Measurements from ENCODE around the gene TEX54.
"Not testable (repeated sequence)": the region's sequence is repeated elsewhere in the genome, so short reads cannot be mapped to it uniquely, and the experiment has no call there.

TEX54 gene

DNA sequence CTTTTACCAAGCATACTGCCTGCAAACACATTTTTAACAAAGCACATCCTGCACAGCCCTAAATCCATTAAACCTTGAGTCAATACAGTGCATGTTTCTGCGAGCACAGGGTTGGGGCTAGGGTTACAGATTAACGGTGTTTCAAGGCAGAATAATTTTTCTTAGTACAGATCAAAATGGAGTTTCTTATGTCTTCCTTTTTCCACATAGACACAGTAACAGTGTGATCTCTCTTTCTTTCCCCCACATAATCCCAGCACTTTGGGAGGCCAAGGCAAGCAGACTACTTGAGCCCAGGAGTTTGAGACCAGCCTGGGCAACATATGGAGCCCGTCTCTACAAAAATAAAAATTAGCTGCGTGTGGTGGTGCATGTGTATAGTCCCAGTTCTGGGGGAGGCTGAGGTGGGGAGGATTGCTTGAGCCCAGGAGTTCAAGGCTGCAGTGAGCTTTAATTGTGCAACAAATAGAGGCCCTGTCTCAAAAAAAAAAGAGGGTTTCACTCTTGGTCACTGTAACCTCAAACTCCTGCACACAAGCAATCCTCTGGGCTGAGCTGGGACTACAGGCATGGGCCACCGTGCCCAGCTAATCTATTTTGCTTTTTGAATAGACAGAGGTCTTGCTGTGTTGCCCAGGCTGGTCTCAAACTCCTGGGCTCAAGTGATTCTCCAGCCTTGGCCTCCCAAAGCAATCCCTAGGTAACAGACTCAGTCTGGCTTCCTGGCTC, 28.4 kb upstream of the TEX54 start:
- H3K27me3 ChIP-seq (ENCODE audit: insufficient read depth, insufficient read length), result no peaks in the 10 kb centered on the region
- peaks cover 53% of the 10 kb centered on the region for H3K36me3 ChIP-seq (ENCODE audit: insufficient read depth, insufficient read length, low read length)
- no peaks in the 10 kb centered on the region for H3K9me3 ChIP-seq (ENCODE audit: insufficient read depth, low read length)
- TF ChIP-seq YY1 (IDR thresholded peaks at IDR 0.05; ENCODE audit: insufficient read depth, insufficient read length), result no peak
- no peak for TF ChIP-seq ZNF274 (IDR thresholded peaks at IDR 0.05; ENCODE audit: low read depth, low read length)
- no peak for TF ChIP-seq SUZ12 (IDR thresholded peaks at IDR 0.05; ENCODE audit: extremely low read depth, insufficient read depth, insufficient read length)
- no peak overlapping the region for H3K4me3 ChIP-seq (ENCODE audit: insufficient read length, low read depth)
- peaks cover 12% of the 10 kb centered on the region for H3K4me1 ChIP-seq (ENCODE audit: insufficient read depth, insufficient read length)
- peak overlapping the region; percentile 59 for H3K9ac ChIP-seq (ENCODE audit: insufficient read length, low read depth)
- DNase-seq (ENCODE audit: low read depth, low spot score), result no peak

DNA sequence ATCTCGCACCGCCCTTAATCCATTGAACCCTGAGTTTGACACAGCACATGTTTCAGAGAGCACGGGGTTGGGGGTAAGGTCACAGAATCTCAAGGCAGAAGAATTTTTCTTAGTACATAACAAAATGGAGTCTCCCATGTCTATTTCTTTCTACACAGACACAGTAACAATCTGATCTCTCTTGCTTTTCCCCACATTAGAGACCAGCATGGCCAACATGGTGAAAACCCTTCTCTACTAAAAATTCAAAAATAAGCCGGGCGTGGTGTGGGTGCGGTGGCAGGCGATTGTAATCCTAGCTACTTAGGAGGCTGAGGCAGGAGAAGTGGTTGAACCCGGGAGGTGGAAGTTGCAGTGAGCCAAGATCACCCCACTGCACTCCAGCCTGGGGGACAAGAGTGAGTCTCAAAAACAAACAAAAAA, 26.7 kb upstream of the TEX54 start:
- Histone ChIP-seq H3K4me1 (ENCODE audit: insufficient read depth, insufficient read length) (peaks cover 12% of the 10 kb centered on the region), H3K9ac (ENCODE audit: insufficient read length, low read depth) (peak overlapping the region; percentile 53), H3K36me3 (ENCODE audit: insufficient read depth, insufficient read length, low read length) (peaks cover 53% of the 10 kb centered on the region)
- H3K4me3 ChIP-seq (ENCODE audit: insufficient read length, low read depth); H3K9me3 ChIP-seq (ENCODE audit: insufficient read depth, low read length); DNase-seq (ENCODE audit: low read depth, low spot score); H3K27me3 ChIP-seq (ENCODE audit: insufficient read depth, insufficient read length): not testable (repeated sequence)

DNA sequence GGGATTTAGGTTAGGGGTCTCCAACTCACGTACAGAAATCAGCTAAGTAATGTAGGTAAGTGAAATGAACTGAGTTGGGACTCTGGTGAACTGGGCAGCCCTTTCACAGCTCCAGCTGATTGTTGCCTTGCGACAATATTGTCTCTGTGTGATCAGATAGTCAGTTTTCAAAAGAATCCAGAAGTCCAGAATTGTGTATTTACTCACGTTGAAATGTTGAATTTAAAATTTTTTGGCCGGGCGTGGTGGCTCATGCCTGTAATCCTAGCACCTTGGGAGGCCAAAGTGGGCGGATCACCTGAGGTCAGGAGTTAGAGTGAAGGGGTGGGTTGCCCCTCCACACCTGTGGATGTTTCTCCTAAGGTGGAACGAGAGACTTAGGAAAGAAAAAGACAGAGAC, 25.6 kb upstream of the TEX54 start:
- DNase-seq (ENCODE audit: low read depth, low spot score), result no peak
- TF ChIP-seq ZNF274 (IDR thresholded peaks at IDR 0.05; ENCODE audit: low read depth, low read length) (no peak), YY1 (IDR thresholded peaks at IDR 0.05; ENCODE audit: insufficient read depth, insufficient read length) (no peak), SUZ12 (IDR thresholded peaks at IDR 0.05; ENCODE audit: extremely low read depth, insufficient read depth, insufficient read length) (no peak)
- Histone ChIP-seq H3K27me3 (ENCODE audit: insufficient read depth, insufficient read length) (no peaks in the 10 kb centered on the region), H3K4me1 (ENCODE audit: insufficient read depth, insufficient read length) (peaks cover 8% of the 10 kb centered on the region), H3K9me3 (ENCODE audit: insufficient read depth, low read length) (no peaks in the 10 kb centered on the region), H3K9ac (ENCODE audit: insufficient read length, low read depth) (peak overlapping the region; percentile 99), H3K4me3 (ENCODE audit: insufficient read length, low read depth) (peak overlapping the region; percentile 79), H3K36me3 (ENCODE audit: insufficient read depth, insufficient read length, low read length) (peaks cover 54% of the 10 kb centered on the region)

DNA sequence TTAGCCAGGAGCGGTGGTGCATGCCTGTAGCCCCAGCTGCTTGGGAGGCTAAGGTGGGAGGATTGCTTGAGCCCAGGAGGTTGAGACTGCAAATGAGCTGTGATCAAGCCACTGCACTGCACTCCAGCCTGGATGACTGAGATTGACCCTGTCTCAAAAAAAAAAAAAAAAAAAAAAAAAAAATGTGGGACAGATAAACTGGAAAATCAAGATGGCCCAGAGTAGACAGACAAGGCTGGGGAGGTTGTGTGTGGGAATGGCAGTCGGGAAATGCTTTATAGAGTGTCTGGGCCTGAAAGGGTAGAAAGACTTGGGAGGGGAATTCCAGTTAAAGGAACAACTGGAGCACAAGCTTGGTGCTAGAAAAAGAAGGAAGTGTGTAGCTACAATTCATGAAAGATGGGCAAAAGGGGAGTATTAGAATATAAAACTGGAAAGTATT, 24.9 kb upstream of the TEX54 start:
- H3K4me3 ChIP-seq (ENCODE audit: insufficient read length, low read depth), result peak overlapping the region; percentile 79
- no peaks in the 10 kb centered on the region for H3K9me3 ChIP-seq (ENCODE audit: insufficient read depth, low read length)
- no peaks in the 10 kb centered on the region for H3K27me3 ChIP-seq (ENCODE audit: insufficient read depth, insufficient read length)
- H3K4me1 ChIP-seq (ENCODE audit: insufficient read depth, insufficient read length), result peaks cover 6% of the 10 kb centered on the region
- no peak for DNase-seq (ENCODE audit: low read depth, low spot score)
- TF ChIP-seq ZNF274 (IDR thresholded peaks at IDR 0.05; ENCODE audit: low read depth, low read length), result no peak
- no peak for TF ChIP-seq SUZ12 (IDR thresholded peaks at IDR 0.05; ENCODE audit: extremely low read depth, insufficient read depth, insufficient read length)
- TF ChIP-seq YY1 (IDR thresholded peaks at IDR 0.05; ENCODE audit: insufficient read depth, insufficient read length), result no peak
- H3K36me3 ChIP-seq (ENCODE audit: insufficient read depth, insufficient read length, low read length), result peaks cover 57% of the 10 kb centered on the region
- peak overlapping the region; percentile 99 for H3K9ac ChIP-seq (ENCODE audit: insufficient read length, low read depth)

DNA sequence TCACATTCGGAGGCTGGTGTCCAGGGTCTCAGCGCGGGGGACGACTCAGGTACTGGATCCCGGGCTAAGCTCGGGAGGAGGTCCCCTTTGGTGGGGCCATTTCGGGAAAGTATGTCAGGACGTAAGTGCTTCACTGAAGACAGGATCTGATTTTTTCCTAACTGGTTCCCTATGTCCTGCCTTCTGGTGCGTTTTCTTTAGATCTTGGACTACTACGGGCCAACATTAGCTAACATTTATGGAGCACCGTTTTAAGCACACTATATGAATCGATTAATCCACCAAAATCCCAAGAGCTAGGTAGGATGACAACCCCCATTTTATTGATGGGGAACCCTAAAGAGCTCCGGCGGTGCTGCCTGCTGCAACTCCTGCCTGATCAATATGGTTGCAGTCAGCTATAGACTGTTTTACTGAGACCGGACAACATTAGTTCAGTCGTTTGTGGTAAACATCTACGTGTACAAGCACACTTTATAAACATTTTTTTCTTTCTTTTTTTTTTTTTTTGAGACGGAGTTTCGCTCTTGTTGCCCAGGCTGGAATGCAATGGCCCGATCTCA, 23.8 kb upstream of the TEX54 start:
- Histone ChIP-seq H3K4me1 (ENCODE audit: insufficient read depth, insufficient read length) (peaks cover 3% of the 10 kb centered on the region), H3K9me3 (ENCODE audit: insufficient read depth, low read length) (no peaks in the 10 kb centered on the region), H3K27me3 (ENCODE audit: insufficient read depth, insufficient read length) (no peaks in the 10 kb centered on the region), H3K9ac (ENCODE audit: insufficient read length, low read depth) (peak overlapping the region; percentile 99), H3K36me3 (ENCODE audit: insufficient read depth, insufficient read length, low read length) (peaks cover 67% of the 10 kb centered on the region), H3K4me3 (ENCODE audit: insufficient read length, low read depth) (peak overlapping the region; percentile 79)
- no peak for TF ChIP-seq SUZ12 (IDR thresholded peaks at IDR 0.05; ENCODE audit: extremely low read depth, insufficient read depth, insufficient read length)
- TF ChIP-seq ZNF274 (IDR thresholded peaks at IDR 0.05; ENCODE audit: low read depth, low read length), result no peak
- no peak for DNase-seq (ENCODE audit: low read depth, low spot score)

DNA sequence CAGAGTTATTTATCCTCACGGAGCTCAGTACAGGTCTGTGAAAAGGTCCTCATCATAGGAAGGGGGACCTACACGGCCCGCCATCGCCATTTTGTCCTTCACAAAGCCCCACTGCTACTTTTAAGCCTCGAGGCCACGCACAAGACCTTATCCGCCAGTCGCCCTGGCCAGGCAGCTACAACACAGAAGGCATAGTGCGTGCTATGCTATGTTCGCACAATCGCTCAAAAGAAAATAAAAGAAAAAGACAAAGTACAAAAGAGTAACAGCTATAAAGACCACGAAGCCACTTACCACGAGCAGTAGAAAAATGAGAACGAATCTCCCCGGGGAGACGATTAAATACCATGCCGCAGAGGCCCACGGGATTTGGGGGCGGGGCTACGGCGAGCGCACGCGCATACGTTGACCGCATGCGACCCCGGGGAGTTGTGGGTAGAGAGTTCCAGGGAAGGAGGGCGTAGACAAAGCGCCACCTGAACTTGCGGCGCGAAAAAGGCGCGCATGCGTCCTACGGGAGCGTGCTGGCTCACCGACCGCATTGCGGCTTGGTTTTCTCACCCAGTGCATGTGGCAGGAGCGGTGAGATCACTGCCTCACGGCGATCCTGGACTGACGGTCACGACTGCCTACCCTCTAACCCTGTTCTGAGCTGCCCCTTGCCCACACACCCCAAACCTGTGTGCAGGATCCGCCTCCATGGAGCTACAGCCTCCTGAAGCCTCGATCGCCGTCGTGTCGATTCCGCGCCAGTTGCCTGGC, 23.1 kb upstream of the TEX54 start:
- Histone ChIP-seq H3K36me3 (ENCODE audit: insufficient read depth, insufficient read length, low read length) (peaks cover 62% of the 10 kb centered on the region), H3K4me1 (ENCODE audit: insufficient read depth, insufficient read length) (no peaks in the 10 kb centered on the region), H3K9ac (ENCODE audit: insufficient read length, low read depth) (peak overlapping the region; percentile 99)

DNA sequence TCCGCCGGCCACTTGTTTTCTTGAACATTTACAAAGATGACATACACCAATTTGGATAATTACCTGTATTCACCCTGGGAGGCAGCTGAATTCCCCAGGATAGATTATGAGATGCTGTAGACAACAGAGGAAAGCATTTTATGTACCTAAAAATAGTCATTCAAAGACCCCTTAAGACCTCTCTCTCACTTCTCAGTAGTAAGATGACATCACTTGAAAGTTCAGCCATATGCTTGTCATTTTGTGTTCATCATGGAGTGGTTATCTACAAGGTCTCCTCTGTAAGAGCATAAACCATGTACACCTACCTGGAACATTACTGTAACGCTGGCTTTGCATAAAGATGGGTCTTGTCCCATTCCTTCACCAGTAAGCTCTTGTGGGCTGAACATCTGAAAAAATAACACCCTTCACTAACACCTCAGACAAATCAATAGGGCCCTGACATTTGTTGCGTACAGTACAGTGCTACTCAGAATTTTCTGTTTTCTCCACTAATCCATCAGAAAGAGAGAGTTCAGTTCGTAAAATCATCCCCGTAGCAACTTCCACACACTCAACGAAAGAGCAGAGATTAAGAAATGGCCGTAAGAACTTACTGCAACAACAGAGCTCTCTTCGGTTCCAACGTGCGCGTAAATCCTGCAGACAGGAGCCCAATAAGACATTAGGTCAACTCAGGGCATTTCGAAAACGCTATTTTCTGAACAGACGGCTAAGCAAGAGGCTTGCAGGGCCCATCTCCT, 22.4 kb upstream of the TEX54 start:
- peak overlapping the region; percentile 79 for H3K4me3 ChIP-seq (ENCODE audit: insufficient read length, low read depth)
- TF ChIP-seq SUZ12 (IDR thresholded peaks at IDR 0.05; ENCODE audit: extremely low read depth, insufficient read depth, insufficient read length) (no peak), YY1 (IDR thresholded peaks at IDR 0.05; ENCODE audit: insufficient read depth, insufficient read length) (no peak), ZNF274 (IDR thresholded peaks at IDR 0.05; ENCODE audit: low read depth, low read length) (no peak)
- no peak for DNase-seq (ENCODE audit: low read depth, low spot score)
- no peaks in the 10 kb centered on the region for H3K27me3 ChIP-seq (ENCODE audit: insufficient read depth, insufficient read length)
- peaks cover 57% of the 10 kb centered on the region for H3K36me3 ChIP-seq (ENCODE audit: insufficient read depth, insufficient read length, low read length)
- peak overlapping the region; percentile 99 for H3K9ac ChIP-seq (ENCODE audit: insufficient read length, low read depth)
- H3K9me3 ChIP-seq (ENCODE audit: insufficient read depth, low read length), result no peaks in the 10 kb centered on the region
- H3K4me1 ChIP-seq (ENCODE audit: insufficient read depth, insufficient read length), result no peaks in the 10 kb centered on the region

More for the DNA sequence above, 23.1 kb upstream of the TEX54 start:
- no peaks in the 10 kb centered on the region for H3K9me3 ChIP-seq (ENCODE audit: insufficient read depth, low read length)
- TF ChIP-seq YY1 (IDR thresholded peaks at IDR 0.05; ENCODE audit: insufficient read depth, insufficient read length) (peak; percentile 50), ZNF274 (IDR thresholded peaks at IDR 0.05; ENCODE audit: low read depth, low read length) (no peak)
- peak; percentile 98 for DNase-seq (ENCODE audit: low read depth, low spot score)
- H3K4me3 ChIP-seq (ENCODE audit: insufficient read length, low read depth), result peak overlapping the region; percentile 79
- no peaks in the 10 kb centered on the region for H3K27me3 ChIP-seq (ENCODE audit: insufficient read depth, insufficient read length)
